ENCODE measurements around the gene CDYL.

The CDYL gene

DNA sequence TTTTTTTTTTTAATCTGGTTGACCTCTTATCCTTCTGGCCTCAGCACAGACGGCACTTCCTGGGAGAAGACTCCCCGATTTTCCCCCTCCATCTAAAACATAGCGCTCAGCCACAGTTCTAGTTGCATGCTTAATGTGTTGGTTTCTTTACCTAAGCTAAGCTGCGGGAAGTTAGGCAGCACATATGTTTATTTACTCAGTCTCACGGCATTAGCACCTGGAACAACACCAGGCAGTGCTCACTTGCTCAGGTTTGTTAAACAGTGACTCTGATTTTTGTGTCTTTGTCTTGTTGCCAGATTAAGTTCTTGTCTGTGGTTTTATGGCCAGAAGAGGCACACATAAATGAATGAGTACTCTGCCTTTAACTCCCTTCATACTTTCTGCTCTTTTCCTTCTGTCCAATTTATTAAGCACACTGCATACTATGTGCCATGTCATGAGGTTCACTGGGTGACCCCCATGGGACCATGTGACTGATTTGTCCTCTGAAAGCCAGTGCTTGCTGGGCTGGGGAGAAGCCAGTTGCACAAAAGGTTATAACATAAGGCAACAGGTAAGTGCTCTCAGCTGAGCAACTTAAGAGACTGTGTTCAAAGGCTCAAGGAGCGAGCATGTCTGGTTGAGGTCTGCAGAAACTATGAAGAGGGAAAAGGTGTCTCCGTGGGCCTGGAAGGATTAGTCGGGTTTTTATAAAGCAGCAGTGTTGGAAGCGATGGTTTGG is 134.0 kb downstream of the CDYL start:
- DNase-seq, result no peak

DNA sequence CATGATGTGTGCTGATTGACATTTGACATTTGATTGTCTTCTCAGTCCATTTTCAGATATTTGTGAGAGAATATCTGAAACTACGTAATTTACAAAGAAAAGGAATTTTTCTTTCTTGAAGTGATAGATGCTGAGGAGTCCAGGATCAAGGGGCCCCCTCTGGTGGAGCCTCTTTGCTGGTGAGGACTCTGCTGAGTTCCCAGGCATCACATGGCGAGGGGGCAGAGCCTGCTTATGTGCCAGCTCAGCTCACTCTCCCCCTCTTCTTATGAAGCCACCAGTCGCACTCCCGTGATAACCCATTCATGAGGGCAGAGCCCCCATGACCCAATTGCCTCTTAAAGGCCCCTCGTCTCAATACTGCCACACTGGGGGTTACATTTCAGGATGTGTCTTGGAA is 136.4 kb downstream of the CDYL start:
- DNase-seq, result no peak

DNA sequence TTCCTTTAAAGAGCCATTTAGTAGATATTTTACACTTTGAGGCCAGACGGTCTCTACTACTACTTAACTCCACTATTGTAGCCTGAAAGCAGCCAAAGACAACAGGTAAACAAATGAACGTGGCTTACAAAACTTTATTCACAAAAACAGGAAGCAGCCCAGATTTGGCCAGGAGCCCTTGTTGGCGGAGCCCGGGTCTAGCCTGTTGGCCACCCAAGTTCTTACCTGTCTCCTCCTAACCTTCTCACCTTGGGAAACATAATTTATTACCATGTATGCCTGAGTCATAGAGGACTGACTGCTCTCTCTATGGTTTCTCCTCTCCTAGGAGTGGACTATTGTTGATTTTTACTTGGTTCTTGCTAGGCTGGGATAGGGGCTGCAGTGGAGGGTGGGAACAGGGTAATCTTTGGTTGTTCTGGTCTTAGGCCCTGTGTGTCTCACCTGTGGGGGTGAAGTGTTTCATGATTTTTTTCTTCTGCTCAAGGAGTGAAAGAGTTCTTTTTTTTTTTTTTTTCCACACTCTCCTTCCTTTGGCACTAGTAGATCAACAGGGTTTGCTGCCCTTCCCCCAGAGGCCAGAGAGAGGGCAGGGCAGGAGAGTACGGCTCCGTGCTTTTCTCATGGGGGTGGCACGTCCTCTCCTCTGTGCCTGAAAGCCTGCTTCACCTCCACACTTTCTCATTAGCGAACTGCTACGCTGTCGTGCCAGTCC is 137.7 kb downstream of the CDYL start:
- no peak for DNase-seq

DNA sequence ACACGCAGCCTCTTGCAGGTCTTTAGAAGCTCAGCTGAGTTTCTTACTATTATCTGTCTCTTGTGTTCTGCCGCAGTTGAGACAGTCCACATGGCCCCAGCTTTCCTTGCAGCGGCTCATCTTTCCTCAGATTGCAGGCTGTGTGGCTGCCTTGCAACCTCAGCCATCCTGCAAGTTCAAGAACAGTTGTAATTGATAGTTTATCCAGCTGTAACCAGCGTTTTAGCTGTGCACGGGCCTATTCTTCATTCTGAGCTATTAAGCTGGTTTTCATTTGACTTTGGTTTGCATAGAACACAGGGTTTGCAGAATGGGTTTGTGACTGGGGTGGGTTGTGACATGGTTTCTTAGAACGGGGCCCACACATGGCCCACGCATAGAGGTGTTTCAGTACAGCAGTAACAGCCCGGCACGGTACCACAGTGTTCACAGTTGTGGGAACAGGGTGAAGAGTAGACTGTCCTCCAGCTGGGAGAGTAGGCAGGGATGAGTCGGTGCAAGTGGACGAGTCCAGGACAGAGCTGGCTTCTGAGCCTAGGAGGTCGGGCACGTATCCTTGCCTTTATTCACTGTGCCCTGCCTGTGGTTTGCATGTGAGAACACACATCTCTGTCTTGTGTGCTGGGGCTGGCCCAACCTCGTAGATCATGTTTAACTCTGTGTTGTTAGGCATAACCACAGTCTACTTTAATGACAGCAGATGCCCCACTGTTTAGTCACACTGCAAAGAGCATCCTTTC is 138.4 kb downstream of the CDYL start:
- DNase-seq, result no peak

DNA sequence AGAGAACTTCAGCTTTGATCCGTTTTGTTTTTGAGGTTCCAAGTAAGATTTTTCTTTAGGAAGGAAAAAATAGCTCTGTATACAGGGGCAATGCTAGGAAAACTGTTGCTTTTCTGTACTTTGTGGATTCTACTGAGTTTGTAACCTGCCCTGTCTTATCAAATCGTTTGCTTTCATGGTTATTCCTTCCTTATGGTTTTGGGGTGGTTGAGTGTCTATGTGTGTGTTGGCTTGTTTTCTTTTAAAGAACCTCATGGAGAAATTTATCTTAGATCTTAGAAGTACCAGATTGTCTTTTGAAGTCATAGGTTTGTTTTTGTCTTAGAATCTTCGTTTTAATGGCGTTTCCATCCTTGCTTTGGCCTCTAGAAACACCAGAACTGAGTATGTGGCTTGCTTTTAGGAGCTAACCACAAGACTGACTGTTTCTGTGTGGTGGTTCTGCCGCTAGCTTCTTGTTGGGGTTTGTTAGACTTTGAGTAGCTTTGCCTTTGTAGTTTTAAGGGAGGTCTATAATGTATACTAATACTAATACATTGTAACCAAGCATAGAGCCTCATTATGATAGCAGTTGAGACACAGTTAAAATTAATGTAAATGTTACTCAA is 140.9 kb downstream of the CDYL start:
- no peak for DNase-seq

DNA sequence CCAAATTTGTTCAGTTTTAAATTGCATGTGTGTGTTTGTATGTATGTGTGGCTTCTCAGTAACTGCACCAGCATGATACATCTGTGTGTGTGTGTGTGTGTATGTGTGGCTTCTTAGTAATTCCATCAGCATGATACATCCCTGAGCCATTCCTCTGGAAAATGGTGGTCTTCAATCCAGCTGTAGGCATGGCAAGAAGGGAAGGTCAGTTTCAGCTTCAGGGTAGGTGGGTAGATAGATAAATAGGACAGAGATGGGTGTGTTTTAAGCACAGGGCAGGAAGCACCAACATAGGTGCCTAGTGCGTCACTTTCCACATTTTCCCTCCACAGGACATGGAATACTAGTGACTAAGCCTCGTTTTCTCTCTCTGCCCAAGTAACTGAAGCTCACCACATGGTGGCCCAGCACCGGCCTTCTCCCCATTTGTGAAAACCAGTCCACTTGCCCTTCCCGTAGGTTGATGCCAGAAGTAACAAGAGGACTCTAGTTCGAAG is 144.8 kb downstream of the CDYL start:
- DNase-seq, result no peak

DNA sequence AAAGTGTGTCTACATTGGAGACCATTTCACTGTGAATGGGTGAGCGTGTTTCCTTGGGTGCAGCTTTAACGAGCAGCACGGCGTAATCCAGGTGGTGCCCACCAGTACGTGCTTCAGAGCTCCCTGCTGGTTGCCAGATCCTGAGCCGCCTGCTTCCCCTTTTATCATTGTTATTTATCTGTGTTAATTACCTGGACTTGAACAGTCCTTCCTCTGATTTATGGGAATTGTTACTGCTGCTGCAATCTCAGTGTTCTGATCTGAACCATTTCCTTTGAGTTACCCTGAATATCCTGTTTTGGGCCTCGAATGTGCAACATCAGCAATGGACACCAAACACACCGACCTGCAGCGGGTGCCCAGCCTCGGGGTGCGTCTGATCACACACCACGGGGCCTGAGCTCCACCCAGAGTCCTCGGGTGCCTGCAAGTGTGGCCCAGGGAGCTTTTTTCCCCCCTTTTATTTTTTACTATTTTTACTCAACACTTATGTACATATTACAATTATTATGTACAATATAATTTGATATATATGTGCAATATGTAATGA is 146.4 kb downstream of the CDYL start:
- DNase-seq, result no peak

DNA sequence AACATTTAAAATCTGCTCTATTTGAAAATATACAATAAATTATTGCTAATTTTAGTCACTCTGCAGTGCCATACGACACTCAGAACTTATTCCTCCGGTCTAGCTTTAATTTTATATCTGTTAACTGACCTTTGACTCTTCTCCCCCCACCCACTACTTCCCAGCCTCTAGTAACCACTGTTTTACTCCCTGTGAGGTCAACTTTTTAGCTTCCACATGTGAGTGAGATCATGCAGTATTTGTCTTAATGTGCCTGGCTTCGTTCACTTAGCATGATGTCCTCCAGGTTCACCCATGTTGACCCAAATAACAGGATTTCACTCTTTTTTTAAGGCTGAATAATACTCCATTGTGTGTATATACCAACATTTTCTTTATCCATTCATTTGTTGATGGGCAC is 146.9 kb downstream of the CDYL start:
- DNase-seq, result no peak

DNA sequence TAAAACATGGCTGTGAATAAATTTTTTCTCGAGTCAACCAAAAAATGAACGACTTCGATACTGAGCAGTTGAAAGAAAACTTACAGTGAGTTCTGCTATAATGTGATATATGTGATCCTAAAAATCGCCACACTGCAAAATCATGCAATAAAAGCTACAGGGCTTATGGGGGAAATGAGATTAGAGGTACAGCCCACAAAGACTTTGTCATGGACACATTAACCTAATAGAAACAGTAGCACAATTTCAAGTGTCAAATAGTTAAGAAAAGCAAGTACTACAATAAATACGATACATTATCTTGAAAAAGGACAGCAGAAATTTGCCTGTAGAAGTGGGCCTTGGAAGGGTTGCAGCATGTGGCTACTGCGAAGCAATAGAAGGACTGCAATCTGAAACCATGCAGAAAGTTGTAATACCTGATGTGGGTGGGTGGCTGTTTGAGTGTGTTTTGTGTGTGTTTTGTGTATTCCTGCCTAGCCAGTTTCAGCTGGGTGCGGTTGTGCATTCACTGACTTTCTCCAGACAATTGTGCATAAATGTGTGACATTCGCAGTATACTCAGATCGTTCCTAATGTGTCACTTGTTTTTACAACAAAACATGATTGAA is 148.6 kb downstream of the CDYL start:
- no peak for DNase-seq

DNA sequence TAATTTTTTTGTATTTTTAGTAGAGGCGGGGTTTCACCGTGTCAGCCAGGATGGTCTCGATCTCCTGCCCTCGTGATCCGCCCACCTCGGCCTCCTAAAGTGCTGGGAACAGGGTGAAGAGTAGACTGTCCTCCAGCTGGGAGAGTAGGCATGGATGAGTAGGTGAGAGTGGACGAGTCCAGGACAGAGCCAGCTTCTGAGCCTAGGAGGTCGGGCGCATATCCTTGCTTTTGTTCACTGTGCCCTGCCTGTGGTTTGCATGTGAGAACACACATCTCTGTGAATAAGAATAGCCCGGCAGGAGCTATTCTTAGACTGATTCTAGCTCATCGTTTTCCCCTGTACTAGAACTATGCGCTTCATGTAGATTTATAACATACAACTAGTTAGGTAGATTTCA is 149.4 kb downstream of the CDYL start:
- DNase-seq, result no peak

DNA sequence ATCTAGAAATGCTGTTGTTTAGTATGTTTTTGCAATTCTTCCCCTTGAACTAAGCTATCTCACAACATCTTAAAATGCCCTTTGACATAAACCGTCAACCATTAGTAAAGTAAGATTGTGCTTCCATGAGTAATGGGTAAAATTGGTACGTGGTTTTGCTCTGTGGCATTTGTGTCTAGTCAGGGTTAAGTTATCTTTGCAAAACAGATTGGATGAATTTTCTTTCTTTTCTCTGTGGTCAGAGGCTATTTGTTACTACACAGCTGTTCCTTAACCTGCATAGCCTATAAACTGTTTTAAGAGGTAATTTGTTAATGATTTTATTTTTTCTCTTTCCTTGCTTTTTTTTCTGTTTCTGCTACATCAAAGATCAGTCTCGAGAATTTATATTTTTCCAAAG is 152.2 kb downstream of the CDYL start:
- no peak for DNase-seq

DNA sequence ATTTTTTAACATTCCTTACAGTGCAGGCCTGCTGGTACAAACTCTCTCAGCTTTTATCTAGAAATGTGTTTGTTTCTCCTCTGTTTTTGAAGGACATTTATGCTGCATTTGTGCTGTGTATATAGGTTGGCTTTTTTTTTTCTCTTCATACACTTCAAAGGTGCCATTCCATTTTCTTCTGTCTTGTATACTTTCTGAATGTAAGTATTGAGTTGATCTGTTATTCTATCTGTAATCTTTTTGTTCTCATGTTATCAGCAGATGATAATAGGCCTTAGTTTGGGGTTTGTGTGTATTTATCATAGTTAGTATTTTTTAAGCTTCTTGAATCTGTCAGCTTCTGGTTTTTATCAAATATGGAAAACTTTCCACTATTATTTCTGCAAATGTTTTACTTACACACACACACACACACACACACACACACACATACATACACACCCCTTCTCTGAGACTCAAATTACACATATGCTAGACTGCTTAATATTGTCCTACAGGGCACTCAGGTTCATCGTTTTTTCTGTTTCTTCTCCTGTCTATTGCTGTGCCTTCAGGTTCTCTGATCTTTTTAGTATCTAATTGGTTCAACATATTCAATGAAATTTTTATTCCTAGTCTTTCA is 153.0 kb downstream of the CDYL start:
- no peak for DNase-seq

DNA sequence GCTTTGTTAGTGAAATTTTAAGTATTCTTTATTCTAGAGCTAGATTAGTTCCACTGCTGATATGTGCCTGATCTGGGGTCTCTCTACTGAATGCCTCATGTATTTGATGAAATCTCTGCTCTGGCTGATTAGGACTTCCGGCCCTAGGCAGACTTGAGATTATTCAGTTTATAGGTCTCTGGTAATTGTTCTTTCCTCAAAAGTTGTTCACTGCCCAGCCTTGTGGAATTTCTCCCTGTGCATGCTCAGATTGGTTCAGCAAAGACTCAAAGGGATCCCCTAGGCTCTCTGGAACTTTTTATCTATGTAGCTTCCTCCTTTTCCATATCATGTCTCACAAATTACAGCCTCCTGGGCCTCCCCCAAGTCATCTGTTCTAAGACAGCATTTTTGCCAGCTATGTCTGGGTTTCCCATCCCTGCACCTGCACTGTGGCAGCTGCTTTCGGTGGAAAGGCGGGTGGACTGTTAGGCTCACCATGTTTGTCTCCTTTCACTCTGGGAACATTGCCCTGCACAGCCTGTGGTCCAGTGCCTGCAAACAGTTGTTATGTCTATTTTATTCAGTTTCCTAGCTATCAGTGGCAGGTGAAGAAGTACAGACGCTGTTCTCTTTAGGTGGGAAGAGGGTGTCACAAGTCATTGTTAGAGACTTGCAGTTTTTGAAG is 154.0 kb downstream of the CDYL start:
- DNase-seq, result no peak

DNA sequence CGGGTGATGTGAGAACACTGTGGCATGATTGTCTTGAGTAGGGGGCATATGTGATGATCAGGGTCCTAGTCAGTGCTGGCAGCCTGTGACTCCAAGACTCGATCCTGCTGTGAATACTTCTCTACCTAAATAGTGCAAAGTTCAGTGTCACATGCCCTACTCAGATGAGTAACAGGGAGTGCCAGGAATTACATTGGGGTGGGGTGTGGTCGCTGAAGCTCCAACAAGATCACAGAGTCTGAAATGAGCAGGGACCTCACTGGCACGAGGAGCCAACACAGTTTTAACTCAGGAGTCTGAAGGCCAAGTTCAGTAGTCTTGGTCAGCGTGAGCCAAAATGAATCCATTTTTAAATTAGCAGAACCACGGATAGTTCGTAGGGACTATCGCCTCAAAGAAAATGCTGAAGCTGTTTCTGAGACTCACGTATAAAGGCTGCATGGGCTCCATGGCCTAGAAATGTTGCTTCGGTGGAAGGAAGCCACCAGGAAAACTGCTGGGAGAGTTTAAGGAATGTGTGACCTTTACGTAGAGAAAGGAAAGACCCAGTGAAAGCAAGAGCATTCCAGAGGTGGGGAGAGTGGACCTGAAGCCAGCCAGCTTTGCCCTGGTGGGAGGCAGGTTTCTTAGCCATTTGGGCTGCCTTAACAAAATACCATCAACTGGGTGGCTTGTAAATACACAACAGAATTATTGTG is 155.5 kb downstream of the CDYL start:
- no peak for DNase-seq

DNA sequence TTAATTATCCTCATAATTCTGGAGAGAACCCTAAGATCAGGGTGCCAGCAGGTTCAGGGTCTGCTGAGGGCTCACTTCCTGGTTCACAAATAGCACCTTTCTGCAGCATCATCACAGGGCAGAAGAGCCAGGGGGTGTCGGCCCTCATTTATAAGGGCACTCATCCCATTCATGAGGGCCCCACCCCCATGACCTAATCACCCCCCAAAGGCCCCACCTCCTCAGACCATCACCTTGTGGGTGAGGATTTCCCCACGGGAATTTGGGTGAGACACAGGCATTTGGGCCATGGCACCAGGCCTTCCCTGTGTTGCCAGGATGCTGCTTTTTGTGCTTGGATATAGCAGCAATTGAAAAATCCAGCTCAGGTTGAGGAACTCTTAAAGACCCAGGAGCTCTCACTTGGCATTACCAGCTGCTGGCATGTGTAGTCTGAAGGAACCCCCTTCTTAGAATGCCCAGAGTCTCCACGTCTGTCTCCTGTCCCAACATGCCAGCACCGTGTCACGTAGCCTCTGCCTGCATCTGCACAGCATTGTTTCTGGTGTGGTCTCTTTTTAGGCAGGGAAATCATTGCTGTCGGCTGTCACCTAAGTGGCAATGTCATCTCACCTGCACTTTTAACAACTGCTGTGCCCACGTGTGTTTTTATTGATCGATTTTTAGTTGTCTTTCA is 156.2 kb downstream of the CDYL start:
- DNase-seq, result no peak

DNA sequence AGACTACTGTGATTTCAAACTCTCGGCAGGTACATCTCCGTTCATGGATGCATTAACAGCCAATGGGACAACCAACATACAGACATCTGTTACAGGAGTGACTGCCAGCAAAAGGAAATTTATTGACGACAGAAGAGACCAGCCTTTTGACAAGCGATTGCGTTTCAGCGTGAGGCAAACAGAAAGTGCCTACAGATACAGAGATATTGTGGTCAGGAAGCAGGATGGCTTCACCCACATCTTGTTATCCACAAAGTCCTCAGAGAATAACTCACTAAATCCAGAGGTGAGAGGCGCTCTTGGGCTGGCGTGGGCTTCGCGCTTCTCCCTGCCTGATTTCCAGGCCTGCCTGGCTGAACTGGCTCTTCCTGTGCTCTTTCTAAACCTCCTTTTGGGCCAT is 159.3 kb downstream of the CDYL start:
- no peak for DNase-seq

DNA sequence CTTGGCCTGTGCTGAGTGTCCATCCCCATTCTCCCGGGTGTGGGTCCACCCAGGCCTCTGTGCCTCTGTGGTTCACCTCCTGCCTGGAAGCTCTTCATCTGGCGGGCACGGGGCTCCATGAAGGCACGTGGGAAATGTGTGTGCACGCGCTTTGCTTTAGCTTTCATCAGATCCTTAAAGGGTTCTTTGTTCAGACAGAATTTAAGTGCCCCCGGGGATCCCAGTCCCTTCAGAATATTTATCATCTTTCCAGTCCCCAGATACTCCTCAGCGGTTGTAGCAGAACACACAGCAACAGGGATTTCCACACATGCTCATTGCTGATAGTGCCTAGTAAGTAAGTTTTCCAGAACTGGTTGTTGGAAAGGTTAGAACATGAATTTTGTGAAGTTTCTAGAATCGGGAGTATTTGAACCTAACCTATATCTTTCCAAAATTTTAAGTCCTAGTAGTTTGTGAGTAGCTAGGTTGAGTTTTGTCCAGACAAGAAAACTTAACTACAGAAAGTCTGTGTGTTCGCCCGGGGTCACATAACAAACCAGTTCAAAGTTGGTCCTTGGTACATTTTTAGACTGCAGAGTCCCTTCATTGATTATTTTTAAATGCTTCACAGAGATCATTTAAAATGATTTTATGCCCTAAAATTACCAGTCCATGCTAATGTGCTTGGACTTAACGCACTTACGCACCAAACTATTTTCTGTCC is 159.9 kb downstream of the CDYL start:
- DNase-seq, result no peak

DNA sequence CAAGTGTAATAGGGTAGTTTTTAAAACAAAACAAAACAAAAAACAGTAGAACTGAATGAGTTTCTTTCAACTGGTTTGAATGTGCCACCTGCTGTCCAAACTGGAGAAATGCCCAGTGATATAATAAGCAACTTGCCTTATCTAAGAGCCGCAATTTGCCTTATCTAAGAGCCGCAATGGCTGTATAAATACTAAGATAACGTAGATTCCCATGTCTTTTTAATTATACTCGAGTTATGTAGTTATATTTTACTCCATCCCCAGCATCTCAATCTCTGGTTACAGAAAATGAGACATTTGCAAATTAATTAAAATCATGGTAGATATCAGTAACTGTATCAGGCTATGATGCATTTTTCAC is 160.5 kb downstream of the CDYL start:
- DNase-seq, result no peak

DNA sequence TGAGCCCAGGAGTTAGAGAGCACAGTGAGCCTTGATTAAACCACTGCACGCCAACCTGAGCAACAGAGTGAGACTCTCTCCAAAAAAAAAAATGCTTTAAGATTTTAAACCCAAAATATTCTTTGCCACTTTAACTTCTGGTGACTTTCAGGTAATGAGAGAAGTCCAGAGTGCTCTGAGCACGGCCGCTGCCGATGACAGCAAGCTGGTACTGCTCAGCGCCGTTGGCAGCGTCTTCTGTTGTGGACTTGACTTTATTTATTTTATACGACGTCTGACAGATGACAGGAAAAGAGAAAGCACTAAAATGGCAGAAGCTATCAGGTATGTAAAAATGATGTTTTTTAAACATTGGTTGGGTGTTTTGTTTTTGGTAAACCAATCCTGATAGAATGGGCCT is 161.2 kb downstream of the CDYL start:
- DNase-seq, result no peak

DNA sequence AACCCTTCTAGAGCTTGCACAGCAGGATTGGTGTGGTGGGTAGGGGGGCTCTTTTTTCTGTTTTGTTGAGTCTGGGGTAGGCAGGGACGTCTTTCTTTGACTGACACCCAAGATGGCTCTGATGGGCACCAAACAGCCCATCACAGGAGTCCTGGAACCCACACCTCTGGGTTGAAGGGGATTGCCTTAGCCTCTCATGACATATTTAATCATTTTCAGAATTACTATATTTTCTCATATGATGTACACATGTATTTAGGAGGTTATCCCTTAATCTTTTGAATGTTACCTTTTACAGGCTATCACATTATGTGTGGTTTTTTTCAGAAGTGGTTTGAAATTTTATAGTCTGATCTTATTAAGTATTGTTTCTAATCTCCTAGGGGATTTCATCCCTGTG is 163.0 kb downstream of the CDYL start:
- DNase-seq, result no peak

Measured in stimulated activated CD4-positive, alpha-beta T cell treated with anti-CD3 and anti-CD28 coated beads, Interleukin-4, amount 100 ng/mL, for 4 hours (primary cell).